GM19238 (cell line): ENCODE measurements around the gene ZNF443.
"Not testable (repeated sequence)": the region's sequence is repeated elsewhere in the genome, so short reads cannot be mapped to it uniquely, and the experiment has no call there.

Experiments used
- DNase-seq: peaks from one replicate; pipeline ENCODE4 v3.0.0; 2011; ENCODE audit warnings: low spot score; ENCODE audit not compliant: insufficient read length

The ZNF443 gene

DNA sequence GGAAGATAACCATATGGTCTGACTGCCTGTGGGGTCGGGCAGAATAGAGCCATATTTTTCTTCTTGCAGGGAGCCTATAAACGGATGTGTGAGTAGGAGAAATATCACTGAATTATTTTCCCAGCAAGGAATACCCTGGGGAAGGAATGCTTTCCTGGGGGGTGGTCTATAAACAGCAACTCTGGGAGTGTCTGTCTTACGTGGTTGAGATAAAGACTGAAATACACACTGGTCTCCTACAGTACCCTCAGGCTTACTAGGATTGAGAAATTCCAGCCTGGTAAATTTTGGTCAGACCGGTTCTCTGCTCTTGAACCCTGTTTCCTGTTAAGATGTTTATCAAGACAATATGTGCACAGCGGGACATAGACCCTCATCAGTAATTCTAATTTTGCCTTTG is 23.5 kb downstream of the ZNF443 start:
- not testable (repeated sequence) for DNase-seq

GRCh38 chr19:12411893-12412292 is 28.9 kb downstream of the ZNF443 start:
- no peak for DNase-seq

DNA sequence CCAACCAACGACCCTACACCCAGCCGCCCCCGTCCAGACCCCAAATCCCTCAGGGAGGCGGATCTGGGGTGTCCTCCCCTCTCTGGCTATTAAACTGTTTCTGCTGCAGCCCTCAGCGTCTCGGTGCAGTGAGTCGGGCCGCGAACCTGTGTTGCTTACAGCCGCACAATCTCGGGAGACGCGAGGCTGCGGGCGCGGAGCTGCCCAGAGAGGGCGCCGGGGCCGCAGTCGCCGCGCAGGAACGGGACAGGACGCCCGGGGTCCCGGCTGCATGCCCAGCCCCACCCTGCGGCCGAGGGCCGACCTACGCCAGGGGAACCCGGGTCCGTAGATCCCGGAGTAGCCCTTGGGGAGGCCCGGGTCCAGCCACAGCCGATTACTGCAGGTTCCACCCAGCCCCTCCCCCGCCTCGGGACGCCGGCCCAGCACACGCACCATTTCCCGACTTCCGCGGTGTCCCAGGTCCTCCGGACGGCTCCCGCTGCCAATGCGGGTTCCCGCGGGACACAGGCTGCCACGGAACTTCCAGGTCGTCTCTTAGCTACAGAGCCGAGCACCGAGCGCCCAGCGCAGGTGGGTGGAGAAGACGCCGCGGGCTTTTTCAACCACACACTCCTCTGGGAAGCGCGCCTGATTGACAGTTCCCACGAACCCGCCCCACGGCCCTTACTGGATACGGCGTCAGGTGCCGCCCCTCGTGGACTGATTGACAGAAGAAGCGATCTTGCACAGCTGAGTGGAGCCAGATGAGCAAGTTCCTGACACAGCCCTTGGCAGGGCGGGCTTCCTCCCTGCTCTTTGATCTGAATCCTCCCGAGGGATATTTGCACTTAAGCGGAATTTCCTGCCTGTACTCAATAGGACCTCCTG is 40.0 kb downstream of the ZNF443 start, which contains the start of gene ZNF799:
ZNF799 (minus strand) TSS at position 639 of the 870 bp plus-strand sequence; CDS start at position 438, 201 bp downstream.
- DNase-seq: peak; percentile 68

GRCh38 chr19:12399901-12400632 is 40.8 kb downstream of the ZNF443 start:
- not testable (repeated sequence) for DNase-seq

- not testable (repeated sequence) for DNase-seq
These were observed 49.7 kb downstream of the ZNF443 start for GRCh38 chr19:12391148-12391547.

- DNase-seq: not testable (repeated sequence)
These were observed 54.5 kb downstream of the ZNF443 start for GRCh38 chr19:12386365-12386764.

DNA sequence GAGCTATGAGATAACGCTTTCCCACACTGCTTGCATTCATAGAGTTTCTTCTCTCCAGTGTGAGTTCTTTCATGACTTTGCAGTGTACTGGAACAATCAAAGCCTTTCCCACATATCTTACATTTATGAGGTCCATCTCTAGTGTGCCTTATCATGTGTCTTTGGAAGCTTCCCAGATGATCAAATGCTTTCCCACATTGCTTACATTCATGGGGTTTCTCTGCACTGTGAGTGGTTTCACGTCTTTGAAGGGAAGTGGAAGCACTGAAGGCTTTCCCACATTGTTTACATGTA is 60.4 kb downstream of the ZNF443 start:
- no peak for DNase-seq

DNA sequence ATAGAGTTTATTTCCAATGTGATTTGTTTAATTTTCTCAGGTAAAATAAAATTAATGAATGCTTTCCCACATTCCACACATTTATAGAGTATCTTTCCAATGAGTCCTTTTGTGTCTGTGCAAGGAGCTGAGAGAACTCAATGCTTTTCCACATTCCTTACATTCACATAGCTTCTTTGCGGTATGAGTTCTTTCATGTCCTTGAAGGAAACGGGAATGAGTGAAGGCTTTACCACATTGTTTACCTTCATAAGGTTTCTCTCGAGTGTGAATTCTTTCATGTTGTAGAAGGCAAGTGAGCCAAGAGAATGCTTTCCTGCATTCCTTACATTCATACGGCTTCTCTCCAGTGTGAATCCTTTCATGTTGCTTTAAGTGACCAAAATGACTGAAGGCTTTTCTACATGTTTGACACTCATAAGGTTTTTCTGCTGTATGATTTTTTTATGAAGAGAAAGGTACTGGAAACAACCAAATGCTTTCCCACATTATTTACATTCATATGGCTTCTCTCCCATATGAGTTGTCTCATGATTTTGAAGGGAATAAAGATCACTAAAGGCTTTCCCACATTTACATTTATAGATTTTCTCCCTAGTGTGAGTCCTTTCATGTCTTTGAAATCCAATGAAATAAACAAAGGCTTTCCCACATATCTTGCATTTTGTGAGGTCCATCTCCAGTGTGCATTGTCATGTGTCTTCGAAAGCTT is 60.9 kb downstream of the ZNF443 start:
- DNase-seq: no peak
